Bronchial epithelial cell (primary cell): ENCODE data around the gene EGFL7. TPM values are rescaled to one million over a fixed set of nuclear protein-coding genes. Genes with fewer than 3 reads are reported as not detected.

Experiments
- DNase-seq: peaks from one replicate; pipeline ENCODE4 v3.0.0-alpha.2; 2010; ENCODE audit warnings: low read depth
- FAIRE-seq: peaks from 2 replicates; lab custom pipeline; 2011; peaks lifted over from hg19 to GRCh38; lab: Jason Lieb, UNC
- H3K27me3 ChIP-seq: 2 replicates; pipeline ENCODE4 v1.5.1; 2011; ENCODE audit warnings: low read length; ENCODE audit not compliant: control insufficient read depth, insufficient read depth
- H3K36me3 ChIP-seq: 2 replicates; pipeline ENCODE4 v1.5.1; 2011; ENCODE audit warnings: low read length; ENCODE audit not compliant: control insufficient read depth, insufficient read depth
- H3K4me3 ChIP-seq: 2 replicates; pipeline ENCODE4 v1.5.1; 2011; ENCODE audit warnings: mild to moderate bottlenecking, low read depth, low read length, control low read depth
- total RNA-seq: library from RNA; depleted of rRNA; stranded (reverse); fragments of >200 nt; gene quantifications from 2 replicates; pipeline ENCODE4 v1.2.1, GENCODE V29; 2014
- TF ChIP-seq, protein P1 (sequence below): IDR thresholded peaks from 2 replicates; pipeline ENCODE4 v1.5.1; 2011; ENCODE audit warnings: mild to moderate bottlenecking, moderate library complexity, low read length, control low read depth, inconsistent platforms; ENCODE audit not compliant: insufficient read depth, severe bottlenecking

Gene EGFL7
- total RNA-seq, 1 donor from 2014 or later = 11.8 TPM

DNA sequence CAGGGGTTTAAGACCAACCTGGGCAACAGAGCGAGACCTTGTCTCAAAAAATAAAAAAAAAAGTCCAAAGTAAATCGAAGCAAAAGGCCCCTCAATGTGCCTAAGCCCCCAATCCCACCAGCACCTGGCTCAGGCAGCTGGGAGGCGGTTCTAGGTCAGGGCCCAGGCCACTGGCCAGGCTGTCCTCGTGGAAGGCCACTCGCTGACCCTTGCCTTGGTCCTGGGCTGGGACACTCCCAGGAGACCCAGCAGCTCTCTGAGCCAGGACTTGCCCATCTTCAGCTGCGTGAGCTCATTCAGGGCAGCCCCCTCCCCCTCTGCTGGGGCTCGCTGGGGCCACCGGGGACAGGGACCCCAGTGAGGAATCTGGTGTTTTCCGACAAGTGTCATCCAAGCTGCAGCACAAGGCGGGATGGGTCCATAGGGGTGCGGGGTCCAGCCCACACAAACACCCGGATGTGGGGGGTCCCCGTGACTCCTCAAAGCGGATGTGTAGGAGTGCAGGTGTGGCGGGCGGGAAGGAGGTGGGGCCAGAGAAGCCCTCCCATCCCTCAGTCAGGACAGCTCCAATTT, 20.5 kb downstream of the EGFL7 start:
- FAIRE-seq (no peak), DNase-seq (no peak)
- peaks cover 5% of the 10 kb centered on the region for H3K36me3 ChIP-seq
- TF ChIP-seq, protein P1, sequence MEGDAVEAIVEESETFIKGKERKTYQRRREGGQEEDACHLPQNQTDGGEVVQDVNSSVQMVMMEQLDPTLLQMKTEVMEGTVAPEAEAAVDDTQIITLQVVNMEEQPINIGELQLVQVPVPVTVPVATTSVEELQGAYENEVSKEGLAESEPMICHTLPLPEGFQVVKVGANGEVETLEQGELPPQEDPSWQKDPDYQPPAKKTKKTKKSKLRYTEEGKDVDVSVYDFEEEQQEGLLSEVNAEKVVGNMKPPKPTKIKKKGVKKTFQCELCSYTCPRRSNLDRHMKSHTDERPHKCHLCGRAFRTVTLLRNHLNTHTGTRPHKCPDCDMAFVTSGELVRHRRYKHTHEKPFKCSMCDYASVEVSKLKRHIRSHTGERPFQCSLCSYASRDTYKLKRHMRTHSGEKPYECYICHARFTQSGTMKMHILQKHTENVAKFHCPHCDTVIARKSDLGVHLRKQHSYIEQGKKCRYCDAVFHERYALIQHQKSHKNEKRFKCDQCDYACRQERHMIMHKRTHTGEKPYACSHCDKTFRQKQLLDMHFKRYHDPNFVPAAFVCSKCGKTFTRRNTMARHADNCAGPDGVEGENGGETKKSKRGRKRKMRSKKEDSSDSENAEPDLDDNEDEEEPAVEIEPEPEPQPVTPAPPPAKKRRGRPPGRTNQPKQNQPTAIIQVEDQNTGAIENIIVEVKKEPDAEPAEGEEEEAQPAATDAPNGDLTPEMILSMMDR = no peak
- no peak overlapping the region for H3K4me3 ChIP-seq
- no peaks in the 10 kb centered on the region for H3K27me3 ChIP-seq

DNA sequence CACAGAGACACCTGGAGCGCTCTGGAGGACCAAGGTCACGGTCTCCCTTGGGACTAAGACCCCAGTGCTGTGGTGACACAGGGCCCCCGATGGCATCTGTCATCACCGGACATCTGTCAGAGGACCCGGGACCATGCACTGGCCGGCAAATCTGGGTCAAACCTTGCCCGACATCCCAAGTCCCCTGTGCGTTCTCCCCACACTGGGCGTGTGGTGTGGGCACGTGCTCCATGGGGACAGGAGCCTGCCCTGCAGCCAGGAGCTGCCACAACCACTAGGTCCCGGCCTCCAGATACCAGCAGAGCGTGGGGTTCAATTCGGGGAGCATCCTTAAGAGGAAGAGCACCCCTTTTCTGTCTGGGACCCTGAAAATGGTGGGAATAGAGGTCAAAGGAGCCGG, 21.0 kb downstream of the EGFL7 start:
- H3K36me3 ChIP-seq = peaks cover 5% of the 10 kb centered on the region
- FAIRE-seq (no peak), DNase-seq (no peak)
- no peaks in the 10 kb centered on the region for H3K27me3 ChIP-seq
- TF ChIP-seq, protein P1 = no peak
- H3K4me3 ChIP-seq = no peak overlapping the region

- no peak for FAIRE-seq
- TF ChIP-seq, protein P1 = no peak
- peaks cover 5% of the 10 kb centered on the region for H3K36me3 ChIP-seq
- no peak for DNase-seq
- H3K4me3 ChIP-seq = no peak overlapping the region
- no peaks in the 10 kb centered on the region for H3K27me3 ChIP-seq
Measured at GRCh38 chr9:136684339-136684738, 21.6 kb downstream of the EGFL7 start.

GRCh38 chr9:136684799-136685198, 22.1 kb downstream of the EGFL7 start:
- Histone ChIP-seq H3K27me3 (no peaks in the 10 kb centered on the region), H3K4me3 (no peak overlapping the region), H3K36me3 (peaks cover 4% of the 10 kb centered on the region)
- FAIRE-seq = no peak
- DNase-seq = no peak
- TF ChIP-seq, protein P1 = no peak

GRCh38 chr9:136685216-136685615, 22.5 kb downstream of the EGFL7 start:
- no peak for FAIRE-seq
- DNase-seq = no peak
- no peaks in the 10 kb centered on the region for H3K27me3 ChIP-seq
- peaks cover 4% of the 10 kb centered on the region for H3K36me3 ChIP-seq
- TF ChIP-seq, protein P1 = no peak
- no peak overlapping the region for H3K4me3 ChIP-seq
